ENCODE measurements around the gene MTCH2. TPM values are rescaled to one million over a fixed set of nuclear protein-coding genes. Genes with fewer than 3 reads are reported as not detected.

MTCH2 gene
- total RNA-seq, 1 experiment from 2014 or later = 103 TPM

GRCh38 chr11:47617417-47617809 is 24.9 kb downstream of the MTCH2 start:
- CTCF ChIA-PET = no interaction called here
- intact Hi-C loops (cut with micrococcal nuclease; ENCODE audit: unreplicated experiment) = no loop called here
- DNase-seq = no peak
- Mint-ChIP-seq H3K36me3 (ENCODE audit: insufficient read depth, unreplicated experiment) (peaks cover 27% of the 10 kb centered on the region), H3K4me1 (ENCODE audit: low read depth, unreplicated experiment) (no peaks in the 10 kb centered on the region), H3K27me3 (ENCODE audit: unreplicated experiment) (no peaks in the 10 kb centered on the region), H3K27ac (ENCODE audit: unreplicated experiment) (no peak overlapping the region), H3K9me3 (ENCODE audit: low read depth, unreplicated experiment) (no peaks in the 10 kb centered on the region), H3K4me3 (ENCODE audit: low read depth, unreplicated experiment) (no peak overlapping the region)
- BruUV-seq (replicated peaks) = no TSS peak
- TF ChIP-seq, protein P1, sequence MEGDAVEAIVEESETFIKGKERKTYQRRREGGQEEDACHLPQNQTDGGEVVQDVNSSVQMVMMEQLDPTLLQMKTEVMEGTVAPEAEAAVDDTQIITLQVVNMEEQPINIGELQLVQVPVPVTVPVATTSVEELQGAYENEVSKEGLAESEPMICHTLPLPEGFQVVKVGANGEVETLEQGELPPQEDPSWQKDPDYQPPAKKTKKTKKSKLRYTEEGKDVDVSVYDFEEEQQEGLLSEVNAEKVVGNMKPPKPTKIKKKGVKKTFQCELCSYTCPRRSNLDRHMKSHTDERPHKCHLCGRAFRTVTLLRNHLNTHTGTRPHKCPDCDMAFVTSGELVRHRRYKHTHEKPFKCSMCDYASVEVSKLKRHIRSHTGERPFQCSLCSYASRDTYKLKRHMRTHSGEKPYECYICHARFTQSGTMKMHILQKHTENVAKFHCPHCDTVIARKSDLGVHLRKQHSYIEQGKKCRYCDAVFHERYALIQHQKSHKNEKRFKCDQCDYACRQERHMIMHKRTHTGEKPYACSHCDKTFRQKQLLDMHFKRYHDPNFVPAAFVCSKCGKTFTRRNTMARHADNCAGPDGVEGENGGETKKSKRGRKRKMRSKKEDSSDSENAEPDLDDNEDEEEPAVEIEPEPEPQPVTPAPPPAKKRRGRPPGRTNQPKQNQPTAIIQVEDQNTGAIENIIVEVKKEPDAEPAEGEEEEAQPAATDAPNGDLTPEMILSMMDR (IDR thresholded peaks at IDR 0.05; ENCODE audit: unreplicated experiment) = no peak

GRCh38 chr11:47616726-47617416 is 25.5 kb downstream of the MTCH2 start:
- H3K36me3 Mint-ChIP-seq (ENCODE audit: insufficient read depth, unreplicated experiment) = peaks cover 23% of the 10 kb centered on the region
- no peak overlapping the region for H3K27ac Mint-ChIP-seq (ENCODE audit: unreplicated experiment)
- CTCF ChIA-PET = no interaction called here
- TF ChIP-seq, protein P1 (IDR thresholded peaks at IDR 0.05; ENCODE audit: unreplicated experiment) = no peak
- intact Hi-C loops (cut with micrococcal nuclease; ENCODE audit: unreplicated experiment) = no loop called here
- DNase-seq = peak; percentile 25
- no TSS peak for BruUV-seq (replicated peaks)
- H3K27me3 Mint-ChIP-seq (ENCODE audit: unreplicated experiment) = no peaks in the 10 kb centered on the region
- H3K4me3 Mint-ChIP-seq (ENCODE audit: low read depth, unreplicated experiment) = no peak overlapping the region
- H3K9me3 Mint-ChIP-seq (ENCODE audit: low read depth, unreplicated experiment) = no peaks in the 10 kb centered on the region
- no peaks in the 10 kb centered on the region for H3K4me1 Mint-ChIP-seq (ENCODE audit: low read depth, unreplicated experiment)

DNA sequence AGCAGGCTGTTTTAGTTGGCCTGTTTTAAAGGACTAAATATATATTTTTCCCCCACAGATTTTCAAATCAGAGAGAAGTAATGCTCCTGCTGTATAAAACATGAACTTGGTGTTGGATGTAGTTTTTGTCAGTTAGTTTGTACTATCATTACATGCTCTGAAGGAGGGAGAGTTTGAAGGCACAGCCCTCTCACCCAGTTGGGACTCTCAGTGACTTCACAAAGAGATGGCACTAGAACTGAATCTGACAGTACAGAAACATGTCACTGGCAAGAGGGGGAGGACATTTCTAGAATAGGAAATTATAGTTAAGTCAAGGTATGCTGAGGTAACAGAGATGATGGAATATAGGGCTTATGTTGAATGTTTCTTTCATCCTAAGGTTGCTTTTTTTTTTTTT is 27.1 kb downstream of the MTCH2 start:
- Mint-ChIP-seq H3K9me3 (ENCODE audit: low read depth, unreplicated experiment) (no peaks in the 10 kb centered on the region), H3K4me1 (ENCODE audit: low read depth, unreplicated experiment) (no peaks in the 10 kb centered on the region), H3K4me3 (ENCODE audit: low read depth, unreplicated experiment) (no peak overlapping the region), H3K27ac (ENCODE audit: unreplicated experiment) (no peak overlapping the region), H3K36me3 (ENCODE audit: insufficient read depth, unreplicated experiment) (peaks cover 16% of the 10 kb centered on the region), H3K27me3 (ENCODE audit: unreplicated experiment) (no peaks in the 10 kb centered on the region)
- TF ChIP-seq, protein P1 (IDR thresholded peaks at IDR 0.05; ENCODE audit: unreplicated experiment) = no peak
- intact Hi-C loops (cut with micrococcal nuclease; ENCODE audit: unreplicated experiment) = no loop called here
- CTCF ChIA-PET = interaction anchor here (0.7 kb wide), 1 partner anchor 215 kb away, joined by 4 read pairs; no protein-coding TSS in a partner anchor
- DNase-seq = no peak
- no TSS peak for BruUV-seq (replicated peaks)

DNA sequence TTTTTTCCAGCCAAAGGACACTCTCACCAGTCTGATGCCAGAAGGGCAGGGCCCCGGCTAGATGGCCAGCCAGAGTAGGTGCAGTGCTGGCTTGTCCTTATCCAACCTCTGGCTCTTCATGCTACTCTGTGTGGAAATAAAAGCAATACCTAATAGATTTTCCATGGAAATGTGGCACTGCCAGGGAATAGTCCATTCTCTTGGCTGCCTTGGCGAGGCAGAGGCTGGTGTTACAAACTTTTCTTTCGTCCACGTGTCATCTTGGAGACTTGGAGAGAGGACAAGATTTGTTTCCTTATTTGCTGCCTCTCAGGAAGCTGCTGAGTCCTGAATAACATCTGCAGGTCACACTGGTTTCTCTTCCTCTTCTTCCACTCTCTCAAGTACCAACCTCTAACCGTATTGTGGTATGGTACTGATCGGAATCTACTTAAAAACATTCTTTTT is 31.0 kb downstream of the MTCH2 start:
- Mint-ChIP-seq H3K36me3 (ENCODE audit: insufficient read depth, unreplicated experiment) (no peaks in the 10 kb centered on the region), H3K4me3 (ENCODE audit: low read depth, unreplicated experiment) (no peak overlapping the region), H3K9me3 (ENCODE audit: low read depth, unreplicated experiment) (no peaks in the 10 kb centered on the region), H3K27ac (ENCODE audit: unreplicated experiment) (no peak overlapping the region), H3K4me1 (ENCODE audit: low read depth, unreplicated experiment) (no peaks in the 10 kb centered on the region), H3K27me3 (ENCODE audit: unreplicated experiment) (peaks cover 8% of the 10 kb centered on the region)
- BruUV-seq (replicated peaks) = no TSS peak
- CTCF ChIA-PET = no interaction called here
- DNase-seq = no peak
- TF ChIP-seq, protein P1 (IDR thresholded peaks at IDR 0.05; ENCODE audit: unreplicated experiment) = no peak
- intact Hi-C loops (cut with micrococcal nuclease; ENCODE audit: unreplicated experiment) = no loop called here

All from Calu3 (cell line).